GM19023 (cell line): ENCODE measurements around the gene SPNS1.

ENCODE experiments used
- ATAC-seq: cut with Tn5 transposase; IDR thresholded peaks from one replicate; pipeline ENCODE4 v1.9.1; 2021; ENCODE audit warnings: mild to moderate bottlenecking, moderate library complexity; ENCODE audit not compliant: unreplicated experiment

The SPNS1 gene

DNA sequence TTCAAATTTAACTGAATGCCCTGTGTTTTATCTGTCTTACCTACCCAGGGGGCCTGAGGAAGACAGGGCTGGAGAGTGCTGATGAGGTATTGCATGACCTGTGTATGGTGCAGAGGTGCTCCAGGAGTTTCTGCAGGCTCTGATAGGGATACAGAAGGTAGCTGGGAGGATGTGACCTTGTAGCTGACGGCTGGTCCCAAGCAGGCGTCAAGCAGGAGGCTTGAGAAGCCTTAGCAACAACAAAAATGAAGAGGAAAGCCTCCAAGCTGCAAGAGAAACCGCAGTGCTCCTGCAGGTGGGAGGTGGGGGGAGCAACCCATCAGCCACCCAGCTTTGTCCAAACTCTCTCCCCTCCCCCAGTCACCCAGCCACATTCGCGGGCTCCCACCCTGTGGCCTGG lies 50.6 kb downstream of the SPNS1 start:
- no peak for ATAC-seq

DNA sequence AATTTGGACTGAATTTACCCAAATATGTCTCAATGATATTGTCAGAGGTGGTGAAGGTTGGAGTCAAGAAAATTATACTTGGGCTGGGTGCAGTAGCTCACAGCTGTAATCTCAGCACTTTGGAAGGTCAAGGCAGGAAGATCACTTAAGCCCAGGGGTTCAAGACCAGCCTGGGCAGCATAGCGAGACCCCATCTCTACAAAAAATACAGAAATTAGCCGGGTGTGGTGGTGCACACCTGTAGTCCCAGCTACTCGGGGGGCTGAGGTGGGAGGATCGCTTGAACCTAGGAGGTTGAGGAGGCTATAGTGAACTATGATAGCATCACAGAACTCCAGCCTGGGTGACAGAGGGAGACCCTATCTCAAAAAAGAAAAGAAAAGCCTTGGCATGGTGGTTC lies 51.2 kb downstream of the SPNS1 start:
- ATAC-seq = no peak

DNA sequence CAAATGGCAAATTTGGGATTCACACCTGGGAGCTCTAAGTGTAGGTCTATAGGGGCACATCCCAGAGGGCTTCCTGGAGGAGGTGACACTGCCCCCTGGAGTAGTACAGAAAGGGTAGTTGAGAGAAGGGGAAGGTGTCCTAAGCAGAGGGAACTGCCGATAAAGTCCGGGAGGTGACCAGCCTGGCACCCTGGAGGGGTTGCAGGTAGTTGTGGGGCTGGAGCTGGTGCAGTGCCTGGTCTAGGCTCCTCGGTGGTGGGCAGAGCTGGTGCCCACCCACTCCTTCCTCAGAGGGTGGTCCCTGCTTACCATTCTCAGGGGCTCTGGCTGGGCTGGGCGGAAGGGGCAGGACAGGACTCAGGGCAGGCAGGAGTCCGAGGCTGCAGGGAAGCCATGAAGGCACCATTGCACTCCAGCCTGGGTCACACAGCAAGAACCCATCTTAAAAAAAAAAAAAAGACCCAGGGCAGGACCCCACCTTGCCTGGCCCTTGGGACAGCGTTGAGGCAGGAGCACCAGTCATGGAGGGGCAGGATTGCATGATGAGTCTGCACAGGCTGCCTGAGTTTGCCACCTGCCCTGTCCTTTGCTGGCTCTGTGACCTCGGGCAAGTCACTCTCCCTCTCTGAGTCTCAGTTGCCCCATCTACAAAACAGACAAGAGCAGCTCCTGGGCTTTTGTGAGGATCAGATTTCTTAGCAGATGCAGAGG lies 54.0 kb downstream of the SPNS1 start:
- ATAC-seq = no peak

- no peak for ATAC-seq
Observed at GRCh38 chr16:29029168-29029994, 54.8 kb downstream of the SPNS1 start.

DNA sequence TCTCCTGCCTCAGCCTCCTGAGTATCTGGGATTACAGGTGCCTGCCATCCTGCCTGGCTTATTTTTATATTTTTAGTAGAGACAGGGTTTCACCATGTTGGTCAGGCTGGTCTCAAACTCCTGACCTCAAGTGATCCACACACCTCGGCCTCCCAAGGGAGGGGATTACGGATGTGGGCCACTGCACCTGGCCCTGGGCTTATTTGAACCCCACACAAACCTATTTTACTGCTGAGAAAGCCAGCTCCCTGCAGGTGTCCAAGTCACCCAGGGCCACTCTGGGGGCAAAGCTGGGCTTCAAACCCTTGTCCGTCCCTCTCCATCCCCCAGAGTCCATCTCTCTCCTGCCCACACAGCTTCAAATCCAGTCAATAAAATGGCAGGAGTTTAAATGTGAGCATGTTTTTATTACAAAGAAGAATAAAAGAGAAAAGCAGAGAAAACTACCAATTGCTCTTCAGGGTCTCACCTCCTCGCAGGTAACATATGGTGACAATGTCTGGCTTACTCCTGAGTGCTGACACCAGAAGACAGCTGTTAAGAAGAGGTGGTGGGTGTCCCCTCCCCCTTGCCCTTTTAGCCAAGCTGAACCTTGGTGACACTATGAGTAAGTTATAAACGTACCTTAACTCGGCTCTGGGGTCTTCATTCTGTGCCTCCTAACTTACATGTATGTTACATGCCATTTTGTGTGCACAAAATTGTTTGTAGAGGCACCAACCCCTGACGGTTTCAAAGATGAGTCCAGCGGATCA lies 55.7 kb downstream of the SPNS1 start:
- ATAC-seq = no peak
